ENCODE results near the gene PPM1L.
A peak's percentile ranks its signal among the peaks of the same experiment; 100 is the strongest.

Gene PPM1L

GRCh38 chr3:160953686-160954085 lies 197.7 kb downstream of the PPM1L start:
- ATAC-seq, result no peak
- TF ChIP-seq CSRNP3 (CRISPR knock-in tag; IDR thresholded peaks at IDR 0.05) (no peak), ZNF70 (CRISPR knock-in tag; IDR thresholded peaks at IDR 0.05) (no peak), ZNF8 (CRISPR knock-in tag; IDR thresholded peaks at IDR 0.05) (no peak), GLIS3 (CRISPR knock-in tag; IDR thresholded peaks at IDR 0.05) (no peak), ZC3H10 (CRISPR knock-in tag; IDR thresholded peaks at IDR 0.05) (no peak), ESRRG (CRISPR knock-in tag; IDR thresholded peaks at IDR 0.05) (no peak), TSHZ2 (CRISPR knock-in tag; IDR thresholded peaks at IDR 0.05) (no peak), BACH2 (CRISPR knock-in tag; IDR thresholded peaks at IDR 0.05; ENCODE audit: borderline replicate concordance) (no peak), CSDC2 (CRISPR knock-in tag; IDR thresholded peaks at IDR 0.05) (no peak), RARB (CRISPR knock-in tag; IDR thresholded peaks at IDR 0.05) (no peak)

GRCh38 chr3:160956785-160957184 lies 200.8 kb downstream of the PPM1L start:
- TF ChIP-seq GLIS3 (CRISPR knock-in tag; IDR thresholded peaks at IDR 0.05) (no peak), ISL1 (CRISPR knock-in tag; IDR thresholded peaks at IDR 0.05) (no peak), OSR1 (CRISPR knock-in tag; IDR thresholded peaks at IDR 0.05) (no peak), CSDC2 (CRISPR knock-in tag; IDR thresholded peaks at IDR 0.05) (no peak), SNAI2 (CRISPR knock-in tag; IDR thresholded peaks at IDR 0.05) (no peak), ZNF70 (CRISPR knock-in tag; IDR thresholded peaks at IDR 0.05) (no peak), ESRRG (CRISPR knock-in tag; IDR thresholded peaks at IDR 0.05) (no peak), TOX (CRISPR knock-in tag; IDR thresholded peaks at IDR 0.05; ENCODE audit: borderline replicate concordance) (no peak), RARB (CRISPR knock-in tag; IDR thresholded peaks at IDR 0.05) (no peak), CREB5 (CRISPR knock-in tag; IDR thresholded peaks at IDR 0.05; ENCODE audit: low read depth) (no peak), TSHZ2 (CRISPR knock-in tag; IDR thresholded peaks at IDR 0.05) (no peak), ZNF565 (CRISPR knock-in tag; conservative IDR thresholded peaks at IDR 0.05; ENCODE audit: low read depth) (no peak), ARNTL (CRISPR knock-in tag; IDR thresholded peaks at IDR 0.05; ENCODE audit: borderline replicate concordance, low read depth) (no peak)
- ATAC-seq, result peak; percentile 68

- no peak for ATAC-seq
- TF ChIP-seq PATZ1 (CRISPR knock-in tag; IDR thresholded peaks at IDR 0.05; ENCODE audit: borderline replicate concordance) (no peak), RARB (CRISPR knock-in tag; IDR thresholded peaks at IDR 0.05) (no peak), ZNF565 (CRISPR knock-in tag; conservative IDR thresholded peaks at IDR 0.05; ENCODE audit: low read depth) (no peak), ISL1 (CRISPR knock-in tag; IDR thresholded peaks at IDR 0.05) (no peak), ESRRG (CRISPR knock-in tag; IDR thresholded peaks at IDR 0.05) (no peak), ZNF8 (CRISPR knock-in tag; IDR thresholded peaks at IDR 0.05) (no peak), CSRNP3 (CRISPR knock-in tag; IDR thresholded peaks at IDR 0.05) (no peak), SNAI2 (CRISPR knock-in tag; IDR thresholded peaks at IDR 0.05) (no peak)
These were observed 204.5 kb downstream of the PPM1L start for GRCh38 chr3:160960568-160960967.

All from SK-N-SH treated with all-trans-retinoic acid at 6 μM for 48 hours (cell line).